ENCODE results near the gene FAM50B.
A peak's percentile ranks its signal among the peaks of the same experiment; 100 is the strongest.

Gene FAM50B

GRCh38 chr6:3829285-3829684 lies 19.9 kb upstream of the FAM50B start:
- no peak for DNase-seq
- CTCF ChIA-PET = interaction anchor here (1.0 to 2.0 kb wide), 3 partner anchors 9 to 169 kb away, joined by 3 to 8 read pairs (median 3); partner anchors contain the start of gene FAM50B
- no peaks in the 10 kb centered on the region for H3K9me3 ChIP-seq (ENCODE audit: control extremely low read depth in 1 of 5, control insufficient read depth in 4 of 5, insufficient read depth in 2 of 5, low read depth in 1 of 5, low read length in 4 of 5)
- H3K4me3 ChIP-seq (ENCODE audit: control insufficient read depth in 1 of 7, extremely low read depth in 1 of 7, insufficient read depth in 4 of 7, low read depth in 2 of 7, low read length in 6 of 7) = no peak overlapping the region
- 88% methylated on average over 4 of the region's 5 CpGs for WGBS (ENCODE audit: insufficient coverage)
- no peaks in the 10 kb centered on the region for H3K27me3 ChIP-seq (replicated peaks in 2 of 5; ENCODE audit: control insufficient read depth in 4 of 5, insufficient read depth in 5 of 5, low read length in 4 of 5)
- no peaks in the 10 kb centered on the region for H3K4me1 ChIP-seq (ENCODE audit: control extremely low read depth in 1 of 4, control insufficient read depth in 4 of 4, insufficient read depth in 4 of 4, low read length in 3 of 4)
- H3K36me3 ChIP-seq (ENCODE audit: control insufficient read depth in 4 of 4, insufficient read depth in 4 of 4, low read length in 3 of 4) = no peaks in the 10 kb centered on the region
- POLR2A ChIA-PET = no interaction called here
- no peak overlapping the region for H3K27ac ChIP-seq (ENCODE audit: insufficient read depth in 1 of 2, low read depth in 1 of 2, low read length in 2 of 2, poor library complexity in 1 of 2, severe bottlenecking in 2 of 2)

- Histone ChIP-seq H3K36me3 (ENCODE audit: control insufficient read depth in 4 of 4, insufficient read depth in 4 of 4, low read length in 3 of 4) (no peaks in the 10 kb centered on the region), H3K9me3 (ENCODE audit: control extremely low read depth in 1 of 5, control insufficient read depth in 4 of 5, insufficient read depth in 2 of 5, low read depth in 1 of 5, low read length in 4 of 5) (no peaks in the 10 kb centered on the region), H3K4me1 (ENCODE audit: control extremely low read depth in 1 of 4, control insufficient read depth in 4 of 4, insufficient read depth in 4 of 4, low read length in 3 of 4) (no peaks in the 10 kb centered on the region), H3K27ac (ENCODE audit: insufficient read depth in 1 of 2, low read depth in 1 of 2, low read length in 2 of 2, poor library complexity in 1 of 2, severe bottlenecking in 2 of 2) (no peak overlapping the region), H3K27me3 (replicated peaks in 2 of 5; ENCODE audit: control insufficient read depth in 4 of 5, insufficient read depth in 5 of 5, low read length in 4 of 5) (no peaks in the 10 kb centered on the region), H3K4me3 (ENCODE audit: control insufficient read depth in 1 of 7, extremely low read depth in 1 of 7, insufficient read depth in 4 of 7, low read depth in 2 of 7, low read length in 6 of 7) (no peak overlapping the region)
- DNase-seq = no peak
- ChIA-PET POLR2A (no interaction called here), CTCF (no interaction called here)
- 100% methylated on average over 4 of the region's 4 CpGs for WGBS (ENCODE audit: insufficient coverage)
Measured at GRCh38 chr6:3830806-3831205, 18.4 kb upstream of the FAM50B start.

DNA sequence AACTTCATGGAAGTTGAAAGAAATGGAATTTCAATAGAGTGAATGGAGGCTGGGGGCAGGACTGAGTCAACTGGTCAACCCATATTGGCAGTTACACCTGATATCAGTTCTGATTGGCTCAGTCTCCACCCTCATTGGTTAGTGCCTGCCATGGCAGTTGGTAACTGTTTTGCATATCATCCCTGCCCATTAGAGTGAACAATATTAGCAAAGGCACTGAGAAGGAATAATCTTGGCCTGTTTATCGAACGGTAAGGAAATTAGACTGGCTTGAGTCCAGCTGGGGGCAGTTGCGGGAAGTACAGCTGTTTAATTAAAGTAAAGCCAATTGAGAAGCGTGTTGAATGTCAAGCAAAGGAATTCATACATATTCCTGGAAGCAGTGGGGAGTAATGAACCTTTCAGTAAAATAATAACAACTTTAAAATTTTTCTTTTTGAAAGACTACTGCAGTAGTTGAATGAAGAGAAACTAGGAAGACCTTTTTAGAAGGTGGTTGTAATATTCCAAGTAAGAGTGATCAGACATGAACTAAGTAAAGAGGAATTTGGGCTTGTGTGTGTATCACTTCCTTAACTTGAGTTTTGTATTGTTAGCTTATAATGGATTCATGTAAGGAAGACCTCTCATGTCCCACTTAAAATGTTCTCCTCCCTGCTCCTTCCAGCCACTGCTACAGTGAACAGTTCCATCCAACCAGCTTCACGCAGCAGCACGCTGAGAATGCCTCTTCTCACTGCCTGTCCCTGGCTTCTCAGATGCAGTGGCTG lies 17.2 kb upstream of the FAM50B start:
- DNase-seq = no peak
- no peaks in the 10 kb centered on the region for H3K9me3 ChIP-seq (ENCODE audit: control extremely low read depth in 1 of 5, control insufficient read depth in 4 of 5, insufficient read depth in 2 of 5, low read depth in 1 of 5, low read length in 4 of 5)
- H3K4me1 ChIP-seq (ENCODE audit: control extremely low read depth in 1 of 4, control insufficient read depth in 4 of 4, insufficient read depth in 4 of 4, low read length in 3 of 4) = no peaks in the 10 kb centered on the region
- ChIA-PET CTCF (interaction anchor here (1.9 kb wide), 1 partner anchor 18 kb away, joined by 9 read pairs; the partner anchor contains the start of gene FAM50B), POLR2A (no interaction called here)
- no peak overlapping the region for H3K4me3 ChIP-seq (ENCODE audit: control insufficient read depth in 1 of 7, extremely low read depth in 1 of 7, insufficient read depth in 4 of 7, low read depth in 2 of 7, low read length in 6 of 7)
- H3K27ac ChIP-seq (ENCODE audit: insufficient read depth in 1 of 2, low read depth in 1 of 2, low read length in 2 of 2, poor library complexity in 1 of 2, severe bottlenecking in 2 of 2) = no peak overlapping the region
- WGBS (ENCODE audit: insufficient coverage) = 97% methylated on average over 5 of the region's 6 CpGs
- no peaks in the 10 kb centered on the region for H3K36me3 ChIP-seq (ENCODE audit: control insufficient read depth in 4 of 4, insufficient read depth in 4 of 4, low read length in 3 of 4)
- no peaks in the 10 kb centered on the region for H3K27me3 ChIP-seq (replicated peaks in 2 of 5; ENCODE audit: control insufficient read depth in 4 of 5, insufficient read depth in 5 of 5, low read length in 4 of 5)

- ChIA-PET CTCF (interaction anchor here (1.2 to 1.5 kb wide), 3 partner anchors 15 to 143 kb away, joined by 3 to 6 read pairs (median 5); no protein-coding TSS in a partner anchor), POLR2A (no interaction called here)
- Histone ChIP-seq H3K9me3 (ENCODE audit: control extremely low read depth in 1 of 5, control insufficient read depth in 4 of 5, insufficient read depth in 2 of 5, low read depth in 1 of 5, low read length in 4 of 5) (no peaks in the 10 kb centered on the region), H3K27me3 (replicated peaks in 2 of 5; ENCODE audit: control insufficient read depth in 4 of 5, insufficient read depth in 5 of 5, low read length in 4 of 5) (no peaks in the 10 kb centered on the region), H3K27ac (ENCODE audit: insufficient read depth in 1 of 2, low read depth in 1 of 2, low read length in 2 of 2, poor library complexity in 1 of 2, severe bottlenecking in 2 of 2) (no peak overlapping the region), H3K4me3 (ENCODE audit: control insufficient read depth in 1 of 7, extremely low read depth in 1 of 7, insufficient read depth in 4 of 7, low read depth in 2 of 7, low read length in 6 of 7) (no peak overlapping the region), H3K36me3 (ENCODE audit: control insufficient read depth in 4 of 4, insufficient read depth in 4 of 4, low read length in 3 of 4) (no peaks in the 10 kb centered on the region), H3K4me1 (ENCODE audit: control extremely low read depth in 1 of 4, control insufficient read depth in 4 of 4, insufficient read depth in 4 of 4, low read length in 3 of 4) (no peaks in the 10 kb centered on the region)
- DNase-seq = no peak
- 98% methylated on average over 4 of the region's 5 CpGs for WGBS (ENCODE audit: insufficient coverage)
Measured at GRCh38 chr6:3835055-3835731, 14.0 kb upstream of the FAM50B start.

DNA sequence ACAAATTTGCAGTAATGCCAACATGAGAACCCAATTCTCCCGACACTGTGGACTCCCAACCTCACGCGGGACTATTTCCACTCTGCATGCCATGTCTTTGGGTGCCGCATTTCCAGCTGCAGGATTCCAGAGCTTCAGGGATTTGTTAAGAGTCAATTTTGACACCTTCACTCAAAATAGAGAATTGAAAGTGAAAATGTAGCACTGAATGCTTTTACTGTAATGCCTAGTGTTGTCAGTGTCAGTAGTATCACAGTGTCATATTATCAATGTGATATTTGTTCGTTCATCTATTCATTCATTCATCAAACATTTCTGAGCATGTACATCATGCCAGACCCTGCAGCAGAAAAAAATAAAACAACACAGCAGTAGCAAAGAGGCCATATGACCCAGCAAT lies 13.4 kb upstream of the FAM50B start:
- 97% methylated on average over 4 of the region's 5 CpGs for WGBS (ENCODE audit: insufficient coverage)
- DNase-seq = no peak
- H3K9me3 ChIP-seq (ENCODE audit: control extremely low read depth in 1 of 5, control insufficient read depth in 4 of 5, insufficient read depth in 2 of 5, low read depth in 1 of 5, low read length in 4 of 5) = no peaks in the 10 kb centered on the region

GRCh38 chr6:3836566-3836965 lies 12.6 kb upstream of the FAM50B start:
- POLR2A ChIA-PET = no interaction called here
- H3K27me3 ChIP-seq (replicated peaks in 2 of 5; ENCODE audit: control insufficient read depth in 4 of 5, insufficient read depth in 5 of 5, low read length in 4 of 5) = no peaks in the 10 kb centered on the region
- DNase-seq = peak in 2 of 3 donors; percentile 12 to 29
- H3K4me1 ChIP-seq (ENCODE audit: control extremely low read depth in 1 of 4, control insufficient read depth in 4 of 4, insufficient read depth in 4 of 4, low read length in 3 of 4) = no peaks in the 10 kb centered on the region
- no peaks in the 10 kb centered on the region for H3K36me3 ChIP-seq (ENCODE audit: control insufficient read depth in 4 of 4, insufficient read depth in 4 of 4, low read length in 3 of 4)
- WGBS (ENCODE audit: insufficient coverage) = 83% methylated on average over 1 of the region's 3 CpGs
- CTCF ChIA-PET = interaction anchor here (1.4 kb wide), 1 partner anchor 13 kb away, joined by 3 read pairs; no protein-coding TSS in a partner anchor
- no peaks in the 10 kb centered on the region for H3K9me3 ChIP-seq (ENCODE audit: control extremely low read depth in 1 of 5, control insufficient read depth in 4 of 5, insufficient read depth in 2 of 5, low read depth in 1 of 5, low read length in 4 of 5)
- no peak overlapping the region for H3K27ac ChIP-seq (ENCODE audit: insufficient read depth in 1 of 2, low read depth in 1 of 2, low read length in 2 of 2, poor library complexity in 1 of 2, severe bottlenecking in 2 of 2)
- no peak overlapping the region for H3K4me3 ChIP-seq (ENCODE audit: control insufficient read depth in 1 of 7, extremely low read depth in 1 of 7, insufficient read depth in 4 of 7, low read depth in 2 of 7, low read length in 6 of 7)

More for the DNA sequence above, 13.4 kb upstream of the FAM50B start:
- Histone ChIP-seq H3K36me3 (ENCODE audit: control insufficient read depth in 4 of 4, insufficient read depth in 4 of 4, low read length in 3 of 4) (no peaks in the 10 kb centered on the region), H3K4me3 (ENCODE audit: control insufficient read depth in 1 of 7, extremely low read depth in 1 of 7, insufficient read depth in 4 of 7, low read depth in 2 of 7, low read length in 6 of 7) (no peak overlapping the region), H3K4me1 (ENCODE audit: control extremely low read depth in 1 of 4, control insufficient read depth in 4 of 4, insufficient read depth in 4 of 4, low read length in 3 of 4) (no peaks in the 10 kb centered on the region), H3K27me3 (replicated peaks in 2 of 5; ENCODE audit: control insufficient read depth in 4 of 5, insufficient read depth in 5 of 5, low read length in 4 of 5) (no peaks in the 10 kb centered on the region), H3K27ac (ENCODE audit: insufficient read depth in 1 of 2, low read depth in 1 of 2, low read length in 2 of 2, poor library complexity in 1 of 2, severe bottlenecking in 2 of 2) (no peak overlapping the region)
- POLR2A ChIA-PET = no interaction called here
- CTCF ChIA-PET = interaction anchor here (1.2 to 1.5 kb wide), 3 partner anchors 14 to 142 kb away, joined by 3 to 6 read pairs (median 5); no protein-coding TSS in a partner anchor

- DNase-seq = no peak
- Histone ChIP-seq H3K9me3 (ENCODE audit: control extremely low read depth in 1 of 5, control insufficient read depth in 4 of 5, insufficient read depth in 2 of 5, low read depth in 1 of 5, low read length in 4 of 5) (no peaks in the 10 kb centered on the region), H3K36me3 (ENCODE audit: control insufficient read depth in 4 of 4, insufficient read depth in 4 of 4, low read length in 3 of 4) (no peaks in the 10 kb centered on the region), H3K27ac (ENCODE audit: insufficient read depth in 1 of 2, low read depth in 1 of 2, low read length in 2 of 2, poor library complexity in 1 of 2, severe bottlenecking in 2 of 2) (no peak overlapping the region), H3K4me1 (ENCODE audit: control extremely low read depth in 1 of 4, control insufficient read depth in 4 of 4, insufficient read depth in 4 of 4, low read length in 3 of 4) (no peaks in the 10 kb centered on the region), H3K4me3 (ENCODE audit: control insufficient read depth in 1 of 7, extremely low read depth in 1 of 7, insufficient read depth in 4 of 7, low read depth in 2 of 7, low read length in 6 of 7) (no peak overlapping the region), H3K27me3 (replicated peaks in 2 of 5; ENCODE audit: control insufficient read depth in 4 of 5, insufficient read depth in 5 of 5, low read length in 4 of 5) (no peaks in the 10 kb centered on the region)
- WGBS (ENCODE audit: insufficient coverage) = no CpG with 5 or more reads among the region's 1 CpG
- ChIA-PET POLR2A (no interaction called here), CTCF (interaction anchor here (1.1 kb wide), 1 partner anchor 11 kb away, joined by 6 read pairs; the partner anchor contains the start of gene FAM50B)
Measured at GRCh38 chr6:3837781-3838180, 11.4 kb upstream of the FAM50B start.
